ENCODE results near the gene NHS. TPM values are rescaled to one million over a fixed set of nuclear protein-coding genes. Genes with fewer than 3 reads are reported as not detected.

NHS gene
- polyA plus RNA-seq, 1 donor (not counting 4 experiments of a cell fraction or from before 2014, with no cell fraction given) = 5.4 TPM

GRCh38 chrX:17368002-17368401 lies 7.0 kb upstream of the NHS start:
- no peak overlapping the region for H3K9ac ChIP-seq (ENCODE audit: control insufficient read depth, extremely low read depth, insufficient read depth, low read length)
- FAIRE-seq = peak; percentile 20
- no peak overlapping the region for H3K4me2 ChIP-seq (ENCODE audit: control insufficient read depth, extremely low read depth, insufficient read depth, low read depth, low read length)
- no peaks in the 10 kb centered on the region for H3K36me3 ChIP-seq (ENCODE audit: control insufficient read depth in 2 of 2, extremely low read depth in 1 of 2, insufficient read depth in 2 of 2, low read length in 2 of 2)
- no peaks in the 10 kb centered on the region for H3K27me3 ChIP-seq (ENCODE audit: control insufficient read depth, extremely low read depth, insufficient read depth, low read length)
- H3K79me2 ChIP-seq (ENCODE audit: control insufficient read depth, insufficient read depth, low read length) = no peaks in the 10 kb centered on the region
- TF ChIP-seq CTCF (optimal IDR thresholded peaks at IDR 0.05 in 1 of 3, IDR thresholded peaks at IDR 0.05 in 1 of 3, conservative IDR thresholded peaks at IDR 0.05 in 1 of 3; ENCODE audit: extremely low read depth in 1 of 3, insufficient read depth in 2 of 3, low read length in 3 of 3) (no peak), EZH2 (IDR thresholded peaks at IDR 0.05; ENCODE audit: low read length) (no peak)
- H3K4me1 ChIP-seq (ENCODE audit: control insufficient read depth, extremely low read depth, insufficient read depth, low read length) = peaks cover 11% of the 10 kb centered on the region
- dilution Hi-C loops (cut with MboI; ENCODE audit: extremely low pct_ligation_motif_present, low sequenced_read_pairs) = no loop called here
- H3K4me3 ChIP-seq (ENCODE audit: control insufficient read depth in 2 of 3, extremely low read depth in 1 of 3, insufficient read depth in 2 of 3, low read depth in 1 of 3, low read length in 3 of 3) = no peak overlapping the region
- H3K9me3 ChIP-seq (ENCODE audit: control insufficient read depth, low read depth, low read length) = no peaks in the 10 kb centered on the region
- no peak overlapping the region for H2AFZ ChIP-seq (ENCODE audit: control insufficient read depth, low read length)
- no peaks in the 10 kb centered on the region for H3K9me1 ChIP-seq (ENCODE audit: control insufficient read depth, extremely low read depth, insufficient read depth, low read length)
- no peaks in the 10 kb centered on the region for H4K20me1 ChIP-seq (ENCODE audit: control insufficient read depth, extremely low read depth, insufficient read depth, low read length)
- DNase-seq (ENCODE audit: low read depth, low spot score) = no peak
- H3K27ac ChIP-seq (ENCODE audit: control insufficient read depth, insufficient read depth, low read length) = no peak overlapping the region

- TF ChIP-seq CTCF (optimal IDR thresholded peaks at IDR 0.05 in 1 of 3, IDR thresholded peaks at IDR 0.05 in 1 of 3, conservative IDR thresholded peaks at IDR 0.05 in 1 of 3; ENCODE audit: extremely low read depth in 1 of 3, insufficient read depth in 2 of 3, low read length in 3 of 3) = no peak
- TF ChIP-seq EZH2 (IDR thresholded peaks at IDR 0.05; ENCODE audit: low read length) = no peak
- Histone ChIP-seq H3K4me3 (ENCODE audit: control insufficient read depth in 2 of 3, extremely low read depth in 1 of 3, insufficient read depth in 2 of 3, low read depth in 1 of 3, low read length in 3 of 3) (peak overlapping the region in 1 of 3 experiments; percentile 16), H3K9me3 (ENCODE audit: control insufficient read depth, low read depth, low read length) (no peaks in the 10 kb centered on the region), H3K27me3 (ENCODE audit: control insufficient read depth, extremely low read depth, insufficient read depth, low read length) (no peaks in the 10 kb centered on the region), H3K36me3 (ENCODE audit: control insufficient read depth in 2 of 2, extremely low read depth in 1 of 2, insufficient read depth in 2 of 2, low read length in 2 of 2) (no peaks in the 10 kb centered on the region), H2AFZ (ENCODE audit: control insufficient read depth, low read length) (peak overlapping the region; percentile 35), H3K9me1 (ENCODE audit: control insufficient read depth, extremely low read depth, insufficient read depth, low read length) (no peaks in the 10 kb centered on the region), H3K27ac (ENCODE audit: control insufficient read depth, insufficient read depth, low read length) (no peak overlapping the region), H3K4me1 (ENCODE audit: control insufficient read depth, extremely low read depth, insufficient read depth, low read length) (peaks cover 14% of the 10 kb centered on the region), H4K20me1 (ENCODE audit: control insufficient read depth, extremely low read depth, insufficient read depth, low read length) (no peaks in the 10 kb centered on the region), H3K79me2 (ENCODE audit: control insufficient read depth, insufficient read depth, low read length) (no peaks in the 10 kb centered on the region), H3K4me2 (ENCODE audit: control insufficient read depth, extremely low read depth, insufficient read depth, low read depth, low read length) (peak overlapping the region; percentile 42), H3K9ac (ENCODE audit: control insufficient read depth, extremely low read depth, insufficient read depth, low read length) (no peak overlapping the region)
- DNase-seq (ENCODE audit: low read depth, low spot score) (no peak), FAIRE-seq (peak; percentile 48)
- dilution Hi-C loops (cut with MboI; ENCODE audit: extremely low pct_ligation_motif_present, low sequenced_read_pairs) = no loop called here
Observed at GRCh38 chrX:17369309-17369708, 5.7 kb upstream of the NHS start.
